IPS-15b (cell line): ENCODE data around the gene OR2T5.
"Not testable (repeated sequence)": the region's sequence is repeated elsewhere in the genome, so short reads cannot be mapped to it uniquely, and the experiment has no call there.

ENCODE experiments used
- H3K27me3 ChIP-seq: one replicate; pipeline ENCODE4 v1.6.1; 2013; ENCODE audit warnings: low read length; ENCODE audit not compliant: control insufficient read depth, insufficient read depth
- H3K36me3 ChIP-seq: one replicate; pipeline ENCODE4 v1.6.1; 2013; ENCODE audit warnings: low read length; ENCODE audit not compliant: control insufficient read depth, insufficient read depth
- H3K4me1 ChIP-seq: one replicate; pipeline ENCODE4 v1.6.1; 2013; ENCODE audit warnings: mild to moderate bottlenecking, low read length; ENCODE audit not compliant: control insufficient read depth, insufficient read depth
- H3K4me3 ChIP-seq: one replicate; pipeline ENCODE4 v1.5.1; 2013; ENCODE audit warnings: low read depth, low read length
- H3K9ac ChIP-seq: one replicate; pipeline ENCODE4 v1.6.1; 2013; ENCODE audit warnings: low read depth, mild to moderate bottlenecking, low read length
- H3K9me3 ChIP-seq: one replicate; pipeline ENCODE4 v1.6.1; 2013; ENCODE audit warnings: mild to moderate bottlenecking, low read length; ENCODE audit not compliant: control insufficient read depth, insufficient read depth

The OR2T5 gene

GRCh38 chr1:248488289-248488688, at the start of gene OR2T5:
Gene OR2T5 (plus strand): TSS chr1:248488589. CDS start chr1:248488589, 0 bp downstream.
- not testable (repeated sequence) for H3K36me3 ChIP-seq, H3K9me3 ChIP-seq

GRCh38 chr1:248438668-248439067, 49.7 kb upstream of the OR2T5 start:
- not testable (repeated sequence) for H3K27me3 ChIP-seq, H3K4me1 ChIP-seq, H3K9me3 ChIP-seq, H3K36me3 ChIP-seq, H3K4me3 ChIP-seq, H3K9ac ChIP-seq

More at GRCh38 chr1:248488289-248488688, at the start of gene OR2T5:
- not testable (repeated sequence) for H3K27me3 ChIP-seq, H3K4me3 ChIP-seq, H3K4me1 ChIP-seq, H3K9ac ChIP-seq

GRCh38 chr1:248439283-248439682, 49.1 kb upstream of the OR2T5 start:
- H3K27me3 ChIP-seq, H3K4me1 ChIP-seq, H3K9ac ChIP-seq, H3K36me3 ChIP-seq, H3K9me3 ChIP-seq, H3K4me3 ChIP-seq: not testable (repeated sequence)

- not testable (repeated sequence) for H3K4me3 ChIP-seq, H3K9ac ChIP-seq, H3K4me1 ChIP-seq, H3K9me3 ChIP-seq, H3K27me3 ChIP-seq, H3K36me3 ChIP-seq
These were observed 45.7 kb upstream of the OR2T5 start for GRCh38 chr1:248442500-248443277.

- not testable (repeated sequence) for H3K4me3 ChIP-seq, H3K27me3 ChIP-seq, H3K9ac ChIP-seq, H3K36me3 ChIP-seq, H3K4me1 ChIP-seq, H3K9me3 ChIP-seq
These were observed 43.8 kb upstream of the OR2T5 start for GRCh38 chr1:248444603-248445002.

- not testable (repeated sequence) for H3K27me3 ChIP-seq, H3K9me3 ChIP-seq, H3K4me1 ChIP-seq, H3K9ac ChIP-seq, H3K36me3 ChIP-seq, H3K4me3 ChIP-seq
These were observed 43.0 kb upstream of the OR2T5 start, which contains the start of gene OR2T2 for GRCh38 chr1:248445399-248445798. Gene OR2T2 (plus strand): TSS chr1:248445637. CDS start chr1:248452798, 7,161 bp downstream.

GRCh38 chr1:248448409-248449074, 39.8 kb upstream of the OR2T5 start:
- H3K36me3 ChIP-seq, H3K9me3 ChIP-seq, H3K4me3 ChIP-seq, H3K4me1 ChIP-seq, H3K9ac ChIP-seq, H3K27me3 ChIP-seq: not testable (repeated sequence)

GRCh38 chr1:248449821-248450465, 38.4 kb upstream of the OR2T5 start:
- not testable (repeated sequence) for H3K4me3 ChIP-seq, H3K9me3 ChIP-seq, H3K36me3 ChIP-seq, H3K4me1 ChIP-seq, H3K27me3 ChIP-seq, H3K9ac ChIP-seq

- not testable (repeated sequence) for H3K4me3 ChIP-seq, H3K9ac ChIP-seq, H3K9me3 ChIP-seq, H3K27me3 ChIP-seq, H3K4me1 ChIP-seq, H3K36me3 ChIP-seq
These were observed 37.8 kb upstream of the OR2T5 start for GRCh38 chr1:248450466-248451145.

- not testable (repeated sequence) for H3K9ac ChIP-seq, H3K27me3 ChIP-seq, H3K4me1 ChIP-seq, H3K4me3 ChIP-seq, H3K36me3 ChIP-seq, H3K9me3 ChIP-seq
These were observed 34.8 kb upstream of the OR2T5 start for GRCh38 chr1:248453619-248454018.

- not testable (repeated sequence) for H3K9me3 ChIP-seq
These were observed 33.3 kb upstream of the OR2T5 start for GRCh38 chr1:248455045-248455444.

More at GRCh38 chr1:248455045-248455444, 33.3 kb upstream of the OR2T5 start:
- not testable (repeated sequence) for H3K4me1 ChIP-seq, H3K4me3 ChIP-seq, H3K9ac ChIP-seq, H3K27me3 ChIP-seq, H3K36me3 ChIP-seq
